Tibial artery (tissue), 4 donors: Measurements from ENCODE around the gene GZMM.

Experiments used
- DNase-seq, 2 donors: peaks; one replicate each; pipeline ENCODE4 v3.0.0-alpha.2; 2019
- H3K27ac ChIP-seq, 2 donors: fragments of 200-600 bp; sonication (generic) in 1 of 2; 1 replicate in 1 of 2; 2 replicates in 1 of 2; pipeline ENCODE4 v1.5.1; 2018 to 2019; ENCODE audit warnings: mild to moderate bottlenecking in 1 of 2
- H3K27me3 ChIP-seq, 2 donors: fragments of 200-600 bp; sonication (generic) in 1 of 2; one replicate each; pipeline versions ENCODE4 v1.5.1 to v1.6.0; 2016 to 2019
- H3K36me3 ChIP-seq, 3 donors: fragments of 200-600 bp; sonication (generic) in 2 of 3; one replicate each; pipeline ENCODE4 v1.5.1; 2016 to 2019; ENCODE audit warnings: mild to moderate bottlenecking in 2 of 3
- H3K4me1 ChIP-seq, 4 donors: fragments of 200-600 bp; sonication (generic) in 2 of 4; 1 replicate in 3 of 4; 2 replicates in 1 of 4; pipeline ENCODE4 v1.5.1; 2016 to 2019
- H3K4me3 ChIP-seq, 2 donors: fragments of 200-600 bp; sonication (generic) in 1 of 2; 1 replicate in 1 of 2; 2 replicates in 1 of 2; pipeline ENCODE4 v1.5.1; 2018 to 2019; ENCODE audit warnings: mild to moderate bottlenecking in 2 of 2
- H3K9me3 ChIP-seq, 3 donors: fragments of 200-600 bp; sonication (generic) in 1 of 3; one replicate each; pipeline ENCODE4 v1.5.1; 2016 to 2019
- CTCF ChIP-seq, 2 experiments: fragments of 200-600 bp in 1 of 2; fragments of 450-650 bp in 1 of 2; IDR thresholded peaks; one replicate each; pipeline ENCODE4 v1.5.1; 2017 to 2019; ENCODE audit warnings: antibody characterized with exemption in 2 of 2, mild to moderate bottlenecking in 1 of 2, moderate library complexity in 1 of 2
- intact Hi-C: fragments of 100-400 bp; cut with DNase I; formaldehyde crosslinking; loops from one replicate; pipeline ENCODE4 v1.15.0; 2023; ENCODE audit warnings: low total_unique reads

The GZMM gene

DNA sequence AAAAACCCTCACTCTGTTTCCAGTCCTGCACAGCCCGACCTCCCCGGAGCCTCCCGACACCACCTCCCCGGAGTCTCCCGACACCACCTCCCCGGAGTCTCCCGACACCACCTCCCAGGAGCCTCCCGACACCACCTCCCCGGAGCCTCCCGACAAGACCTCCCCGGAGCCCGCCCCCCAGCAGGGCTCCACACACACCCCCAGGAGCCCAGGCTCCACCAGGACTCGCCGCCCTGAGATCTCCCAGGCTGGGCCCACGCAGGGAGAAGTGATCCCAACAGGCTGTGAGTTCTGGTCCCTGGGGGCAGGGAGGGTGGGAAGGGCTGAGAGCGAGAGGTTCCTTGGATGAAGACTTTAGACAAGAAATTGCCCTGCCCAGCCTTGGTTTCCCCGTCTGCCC lies 42.2 kb upstream of the GZMM start:
- no peak for DNase-seq
- Histone ChIP-seq H3K4me1 (peaks cover 0 to 20% (median 14%) of the 10 kb centered on the region in 4 donors), H3K4me3 (no peak overlapping the region), H3K9me3 (no peaks in the 10 kb centered on the region), H3K36me3 (no peaks in the 10 kb centered on the region), H3K27ac (no peak overlapping the region), H3K27me3 (peaks cover 6 to 31% of the 10 kb centered on the region in 2 donors)
- TF ChIP-seq CTCF (IDR thresholded peaks at IDR 0.05) = no peak
- intact Hi-C loops = no loop called here

DNA sequence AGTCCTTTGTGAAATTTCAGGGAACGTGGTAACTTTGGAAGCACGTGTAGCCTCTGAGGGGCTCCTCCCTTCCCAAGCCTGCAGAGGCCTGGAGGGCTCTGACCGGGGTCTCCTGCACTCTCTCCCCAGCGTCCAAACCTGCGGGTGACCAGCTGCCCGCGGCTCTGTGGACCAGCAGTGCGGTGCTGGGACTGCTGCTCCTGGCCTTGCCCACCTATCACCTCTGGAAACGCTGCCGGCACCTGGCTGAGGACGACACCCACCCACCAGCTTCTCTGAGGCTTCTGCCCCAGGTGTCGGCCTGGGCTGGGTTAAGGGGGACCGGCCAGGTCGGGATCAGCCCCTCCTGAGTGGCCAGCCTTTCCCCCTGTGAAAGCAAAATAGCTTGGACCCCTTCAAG lies 39.2 kb upstream of the GZMM start:
- no peak for TF ChIP-seq CTCF (IDR thresholded peaks at IDR 0.05)
- H3K27ac ChIP-seq = no peak overlapping the region
- no peak overlapping the region for H3K4me3 ChIP-seq
- no peak for DNase-seq
- intact Hi-C loops = no loop called here
- H3K4me1 ChIP-seq = peaks cover 0 to 20% (median 13%) of the 10 kb centered on the region in 4 donors
- peaks cover 0 to 5% (median 0%) of the 10 kb centered on the region in 3 donors for H3K36me3 ChIP-seq
- peaks cover 0 to 5% of the 10 kb centered on the region in 2 donors for H3K27me3 ChIP-seq
- no peaks in the 10 kb centered on the region for H3K9me3 ChIP-seq

DNA sequence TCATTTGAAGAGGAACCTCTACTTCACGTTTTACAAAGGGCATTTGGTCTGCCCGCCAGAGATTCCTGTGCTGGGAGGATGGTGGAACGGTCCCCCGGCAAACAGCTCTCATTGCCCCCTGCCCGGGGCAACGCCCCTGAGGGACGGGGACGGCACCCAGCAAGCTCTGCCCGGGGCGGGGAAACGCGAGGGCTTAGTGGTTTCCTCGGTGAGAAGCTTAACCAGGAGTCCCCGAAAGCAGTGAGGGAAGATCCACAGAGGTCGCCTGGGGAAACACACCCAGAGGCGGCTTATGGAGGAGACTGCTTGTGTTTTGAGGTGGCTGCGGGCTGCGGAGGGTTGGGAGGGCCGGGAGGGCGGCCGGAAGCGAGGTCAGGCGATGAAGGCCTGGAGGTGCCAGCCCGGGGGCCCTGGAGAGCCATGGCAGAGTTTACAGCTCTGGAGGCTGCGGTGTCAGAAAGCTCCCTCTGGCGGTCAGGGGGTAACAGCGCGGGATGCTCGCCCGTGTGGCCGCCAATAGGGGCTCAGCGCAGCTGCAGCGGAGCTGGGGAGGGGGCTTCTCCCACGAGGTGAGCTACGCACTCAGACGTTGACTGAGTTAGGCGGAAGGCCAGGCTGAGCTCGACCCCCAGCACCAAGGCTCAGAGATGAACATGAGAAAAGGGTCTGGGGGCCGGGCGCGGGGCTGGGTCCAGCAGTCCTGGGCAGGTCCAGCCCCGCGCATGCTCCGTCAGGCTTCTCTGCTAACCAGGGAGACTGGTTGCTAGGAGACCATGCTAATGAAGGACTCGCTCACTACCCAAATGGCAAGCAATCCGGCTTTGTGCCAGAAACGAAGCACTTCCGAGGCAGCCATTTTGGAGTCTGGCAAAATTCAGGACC lies 37.2 kb upstream of the GZMM start:
- intact Hi-C loops = no loop called here
- peak; percentile 99 for DNase-seq
- TF ChIP-seq CTCF (IDR thresholded peaks at IDR 0.05) = peak; percentile 92 to 95
- peak overlapping the region; percentile 91 to 95 for H3K4me3 ChIP-seq
- peak overlapping the region; percentile 92 to 94 for H3K27ac ChIP-seq
- no peaks in the 10 kb centered on the region for H3K9me3 ChIP-seq
- H3K27me3 ChIP-seq = no peaks in the 10 kb centered on the region
- peaks cover 0 to 9% (median 0%) of the 10 kb centered on the region in 3 donors for H3K36me3 ChIP-seq
- peaks cover 0 to 20% (median 13%) of the 10 kb centered on the region in 4 donors for H3K4me1 ChIP-seq

DNA sequence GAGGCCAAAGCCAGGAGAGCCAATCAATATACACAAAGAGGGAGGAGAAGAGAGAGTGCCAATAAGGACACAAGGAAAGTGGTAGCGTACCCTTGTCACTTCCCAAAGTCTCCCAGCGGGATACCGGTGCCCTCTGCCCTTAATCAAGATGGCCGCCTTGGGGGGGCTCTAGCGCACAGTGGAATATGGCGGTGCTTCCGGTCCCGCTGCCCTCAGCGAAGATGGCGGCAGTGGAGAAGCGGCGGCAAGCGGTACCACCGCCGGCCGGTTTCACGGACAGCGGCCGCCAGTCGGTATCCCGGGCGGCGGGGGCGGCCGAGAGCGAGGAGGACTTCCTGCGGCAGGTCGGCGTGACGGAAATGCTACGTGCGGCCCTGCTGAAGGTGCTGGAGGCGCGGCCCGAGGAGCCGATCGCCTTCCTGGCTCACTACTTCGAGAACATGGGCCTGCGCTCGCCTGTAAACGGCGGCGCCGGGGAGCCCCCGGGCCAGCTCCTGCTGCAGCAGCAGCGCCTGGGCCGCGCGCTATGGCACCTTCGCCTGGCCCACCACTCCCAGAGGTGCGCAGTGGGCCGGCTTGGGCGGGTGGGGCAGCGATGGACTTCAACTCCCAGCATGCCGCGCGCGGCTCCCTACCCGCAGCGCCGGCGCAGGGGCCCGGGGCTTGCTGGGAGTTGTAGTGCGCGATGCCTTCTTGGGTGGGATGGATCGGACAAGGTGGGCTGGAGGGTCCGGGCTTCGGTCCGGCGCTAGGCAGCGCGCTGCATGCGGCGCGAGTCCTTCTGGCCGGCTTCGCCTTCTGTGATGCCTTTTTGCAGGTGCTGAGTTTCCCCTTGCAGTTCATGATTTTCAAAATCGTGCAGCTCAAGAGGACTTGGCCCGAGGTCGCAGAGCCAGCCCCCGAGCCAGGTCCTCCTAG lies 36.3 kb upstream of the GZMM start, which contains the start of gene TPGS1:
TPGS1 (plus strand) TSS at position 212 of the 918 bp plus-strand sequence; CDS start at position 222, 10 bp downstream.
- intact Hi-C loops = no loop called here
- peak; percentile 71 to 85 for DNase-seq
- peaks cover 0 to 20% (median 13%) of the 10 kb centered on the region in 4 donors for H3K4me1 ChIP-seq

More for the DNA sequence above, 36.3 kb upstream of the GZMM start, which contains the start of gene TPGS1:
- TF ChIP-seq CTCF (IDR thresholded peaks at IDR 0.05) = peak in 1 of 2 experiments; percentile 30
- Histone ChIP-seq H3K4me3 (peak within 1 kb of the TSS; percentile 91 to 95), H3K27me3 (no peaks in the 10 kb centered on the region), H3K36me3 (peaks cover 0 to 9% (median 0%) of the 10 kb centered on the region in 3 donors), H3K9me3 (no peaks in the 10 kb centered on the region), H3K27ac (peak within 1 kb of the TSS; percentile 92 to 94)
